Keratinocyte (primary cell): Measurements from ENCODE around the gene TLR1. TPM values are rescaled to one million over a fixed set of nuclear protein-coding genes. Genes with fewer than 3 reads are reported as not detected.

Experiments
- DNase-seq: peaks from one replicate; pipeline ENCODE4 v3.0.0-alpha.2; 2011; ENCODE audit warnings: low read depth, missing footprints, low spot score
- FAIRE-seq: peaks from 2 replicates; lab custom pipeline; 2011; peaks lifted over from hg19 to GRCh38; lab: Jason Lieb, UNC
- H2AFZ ChIP-seq: 2 replicates; pipeline ENCODE4 v1.6.0; 2012; ENCODE audit warnings: low read length, control low read depth, inconsistent platforms; ENCODE audit not compliant: control insufficient read depth
- H3K27ac ChIP-seq: 2 replicates; pipeline ENCODE4 v1.5.1; 2011; ENCODE audit warnings: low read length; ENCODE audit not compliant: control insufficient read depth, insufficient read depth
- H3K27me3 ChIP-seq: 3 replicates; pipeline ENCODE4 v1.6.0; 2011; ENCODE audit warnings: low read length; ENCODE audit not compliant: control insufficient read depth, insufficient read depth; ENCODE audit errors: extremely low read depth
- H3K36me3 ChIP-seq, 2 experiments: 2 replicates in 1 of 2; 3 replicates in 1 of 2; pipeline ENCODE4 v1.5.1; 2011; ENCODE audit warnings: low read length in 2 of 2, mild to moderate bottlenecking in 1 of 2; ENCODE audit not compliant: control insufficient read depth in 2 of 2, insufficient read depth in 2 of 2; ENCODE audit errors: extremely low read depth in 1 of 2
- H3K4me1 ChIP-seq: 3 replicates; pipeline ENCODE4 v1.5.1; 2011; ENCODE audit warnings: low read length; ENCODE audit not compliant: control insufficient read depth, insufficient read depth; ENCODE audit errors: extremely low read depth
- H3K4me2 ChIP-seq: 3 replicates; pipeline ENCODE4 v1.6.0; 2011; ENCODE audit warnings: low read depth, low read length; ENCODE audit not compliant: control insufficient read depth, insufficient read depth; ENCODE audit errors: extremely low read depth
- H3K4me3 ChIP-seq, 3 experiments: fragments of 200-600 bp in 1 of 3; sonication (generic) in 1 of 3; 2 replicates in 2 of 3; 3 replicates in 1 of 3; pipeline ENCODE4 v1.5.1; 2011 to 2016; ENCODE audit warnings: low read length in 3 of 3, mild to moderate bottlenecking in 3 of 3, control low read depth in 2 of 3, inconsistent platforms in 1 of 3, low read depth in 1 of 3, mixed read lengths in 1 of 3, mixed run types in 1 of 3, moderate library complexity in 1 of 3; ENCODE audit not compliant: control insufficient read depth in 2 of 3, insufficient read depth in 2 of 3; ENCODE audit errors: extremely low read depth in 1 of 3
- H3K79me2 ChIP-seq: 2 replicates; pipeline ENCODE4 v1.6.0; 2012; ENCODE audit warnings: low read length; ENCODE audit not compliant: control insufficient read depth, insufficient read depth
- H3K9ac ChIP-seq: 3 replicates; pipeline ENCODE4 v1.6.0; 2011; ENCODE audit warnings: low read length; ENCODE audit not compliant: control insufficient read depth, insufficient read depth; ENCODE audit errors: extremely low read depth
- H3K9me1 ChIP-seq: 3 replicates; pipeline ENCODE4 v1.6.0; 2011; ENCODE audit warnings: low read length; ENCODE audit not compliant: control insufficient read depth, insufficient read depth; ENCODE audit errors: extremely low read depth
- H3K9me3 ChIP-seq: 2 replicates; pipeline ENCODE4 v1.5.1; 2012; ENCODE audit warnings: low read depth, low read length; ENCODE audit not compliant: control insufficient read depth
- H4K20me1 ChIP-seq: 3 replicates; pipeline ENCODE4 v1.6.0; 2011; ENCODE audit warnings: low read length; ENCODE audit not compliant: control insufficient read depth, insufficient read depth; ENCODE audit errors: extremely low read depth
- EZH2 ChIP-seq: IDR thresholded peaks from one replicate; pipeline ENCODE4 v1.6.1; 2012; ENCODE audit warnings: inconsistent platforms, mild to moderate bottlenecking, low read length, moderate library complexity
- dilution Hi-C: fragments of 300-500 bp; cut with MboI; formaldehyde crosslinking; loops from one replicate; pipeline ENCODE4 v1.7.0; 2020; ENCODE audit warnings: low sequenced_read_pairs; ENCODE audit not compliant: extremely low pct_ligation_motif_present
- polyA plus RNA-seq, 5 experiments: library from polyadenylated mRNA; depleted of rRNA in 3 of 5; stranded (reverse) in 3 of 5; stranded (forward) in 1 of 5; unstranded in 1 of 5; fragments of >200 nt; gene quantifications; 1 replicate in 1 of 5; 2 replicates in 3 of 5; 3 replicates in 1 of 5; pipeline versions ENCODE4 v1.2.1 to v1.2.3, GENCODE V29; 2011 to 2012; ENCODE audit warnings: missing spikeins in 2 of 5, low read depth in 1 of 5, low replicate concordance in 1 of 5
- TF ChIP-seq, protein P1 (sequence below), 3 experiments: IDR thresholded peaks in 1 of 3; conservative IDR thresholded peaks in 1 of 3; optimal IDR thresholded peaks in 1 of 3; 2 replicates in 2 of 3; 3 replicates in 1 of 3; pipeline versions ENCODE3 to v1.5.1; 2011; ENCODE audit warnings: low read length in 3 of 3, mild to moderate bottlenecking in 3 of 3, moderate library complexity in 2 of 3, control low read depth in 1 of 3, inconsistent platforms in 1 of 3; ENCODE audit not compliant: insufficient read depth in 2 of 3; ENCODE audit errors: extremely low read depth in 1 of 3

The TLR1 gene
- polyA plus RNA-seq, 1 donor (not counting 4 experiments of a cell fraction or from before 2014, with no cell fraction given) = 0.73 TPM

GRCh38 chr4:38831653-38832052 lies 27.1 kb upstream of the TLR1 start:
- Histone ChIP-seq H3K4me2 (no peak overlapping the region), H3K27me3 (no peaks in the 10 kb centered on the region), H3K36me3 (no peaks in the 10 kb centered on the region), H3K4me3 (no peak overlapping the region), H2AFZ (no peak overlapping the region), H3K9ac (no peak overlapping the region), H3K27ac (no peak overlapping the region), H3K79me2 (no peaks in the 10 kb centered on the region), H4K20me1 (no peaks in the 10 kb centered on the region), H3K9me1 (no peaks in the 10 kb centered on the region), H3K9me3 (no peaks in the 10 kb centered on the region), H3K4me1 (no peaks in the 10 kb centered on the region)
- dilution Hi-C loops = no loop called here
- FAIRE-seq = no peak
- DNase-seq = no peak
- TF ChIP-seq, protein P1, sequence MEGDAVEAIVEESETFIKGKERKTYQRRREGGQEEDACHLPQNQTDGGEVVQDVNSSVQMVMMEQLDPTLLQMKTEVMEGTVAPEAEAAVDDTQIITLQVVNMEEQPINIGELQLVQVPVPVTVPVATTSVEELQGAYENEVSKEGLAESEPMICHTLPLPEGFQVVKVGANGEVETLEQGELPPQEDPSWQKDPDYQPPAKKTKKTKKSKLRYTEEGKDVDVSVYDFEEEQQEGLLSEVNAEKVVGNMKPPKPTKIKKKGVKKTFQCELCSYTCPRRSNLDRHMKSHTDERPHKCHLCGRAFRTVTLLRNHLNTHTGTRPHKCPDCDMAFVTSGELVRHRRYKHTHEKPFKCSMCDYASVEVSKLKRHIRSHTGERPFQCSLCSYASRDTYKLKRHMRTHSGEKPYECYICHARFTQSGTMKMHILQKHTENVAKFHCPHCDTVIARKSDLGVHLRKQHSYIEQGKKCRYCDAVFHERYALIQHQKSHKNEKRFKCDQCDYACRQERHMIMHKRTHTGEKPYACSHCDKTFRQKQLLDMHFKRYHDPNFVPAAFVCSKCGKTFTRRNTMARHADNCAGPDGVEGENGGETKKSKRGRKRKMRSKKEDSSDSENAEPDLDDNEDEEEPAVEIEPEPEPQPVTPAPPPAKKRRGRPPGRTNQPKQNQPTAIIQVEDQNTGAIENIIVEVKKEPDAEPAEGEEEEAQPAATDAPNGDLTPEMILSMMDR (optimal IDR thresholded peaks at IDR 0.05 in 1 of 3, IDR thresholded peaks at IDR 0.05 in 1 of 3, conservative IDR thresholded peaks at IDR 0.05 in 1 of 3; ENCODE audit: extremely low read depth in 1 of 3, insufficient read depth in 2 of 3, low read length in 3 of 3) = no peak
- no peak for TF ChIP-seq EZH2

DNA sequence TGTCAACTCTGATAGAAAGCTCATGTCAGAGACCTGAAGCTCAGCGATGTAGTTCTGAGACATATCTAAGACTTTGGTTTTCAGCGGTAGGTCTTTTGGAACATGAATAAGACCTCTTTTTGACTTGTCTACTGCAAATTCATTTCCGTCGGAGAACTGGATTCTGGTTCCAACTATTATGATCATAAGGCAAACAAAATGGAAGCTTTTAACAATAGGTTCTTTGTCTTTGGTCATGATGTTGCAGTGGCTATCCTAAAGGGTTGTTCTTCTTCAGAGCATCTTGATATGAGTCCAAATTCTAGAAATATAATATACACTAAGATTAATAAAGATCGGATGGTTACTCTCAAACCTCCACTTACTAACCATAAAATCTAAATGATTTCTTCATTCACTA lies 24.6 kb upstream of the TLR1 start:
- Histone ChIP-seq H3K4me1 (no peaks in the 10 kb centered on the region), H3K4me3 (no peak overlapping the region), H3K27ac (no peak overlapping the region), H4K20me1 (no peaks in the 10 kb centered on the region), H3K36me3 (no peaks in the 10 kb centered on the region), H2AFZ (no peak overlapping the region), H3K9me1 (no peaks in the 10 kb centered on the region), H3K9ac (no peak overlapping the region), H3K79me2 (no peaks in the 10 kb centered on the region), H3K4me2 (no peak overlapping the region), H3K9me3 (no peaks in the 10 kb centered on the region), H3K27me3 (no peaks in the 10 kb centered on the region)
- DNase-seq (no peak), FAIRE-seq (no peak)
- TF ChIP-seq, protein P1 (optimal IDR thresholded peaks at IDR 0.05 in 1 of 3, IDR thresholded peaks at IDR 0.05 in 1 of 3, conservative IDR thresholded peaks at IDR 0.05 in 1 of 3; ENCODE audit: extremely low read depth in 1 of 3, insufficient read depth in 2 of 3, low read length in 3 of 3) = no peak
- TF ChIP-seq EZH2 = no peak
- dilution Hi-C loops = no loop called here
